Suprapubic skin (tissue), 4 donors: ENCODE data around the gene CDH4. TPM values are rescaled to one million over a fixed set of nuclear protein-coding genes. Genes with fewer than 3 reads are reported as not detected.

Source experiments
- DNase-seq, 2 donors: peaks; one replicate each; pipeline ENCODE4 v3.0.0-alpha.2; 2019; ENCODE audit warnings: low spot score in 2 of 2
- H3K27ac ChIP-seq: fragments of 200-600 bp; sonication (generic); one replicate; pipeline ENCODE4 v1.5.1; 2019
- H3K27me3 ChIP-seq: fragments of 200-600 bp; sonication (generic); one replicate; pipeline ENCODE4 v1.5.1; 2019
- H3K36me3 ChIP-seq: fragments of 200-600 bp; sonication (generic); one replicate; pipeline ENCODE4 v1.5.1; 2019
- H3K4me1 ChIP-seq: fragments of 200-600 bp; sonication (generic); one replicate; pipeline ENCODE4 v1.5.1; 2019
- H3K4me3 ChIP-seq: fragments of 200-600 bp; sonication (generic); one replicate; pipeline ENCODE4 v1.5.1; 2019; ENCODE audit warnings: mild to moderate bottlenecking
- H3K9me3 ChIP-seq: fragments of 200-600 bp; sonication (generic); one replicate; pipeline ENCODE4 v1.5.1; 2019
- EP300 ChIP-seq: sonication (generic); formaldehyde crosslinking; IDR thresholded peaks from one replicate; pipeline ENCODE4 v1.6.1; 2017; ENCODE audit warnings: antibody characterized with exemption
- POLR2A ChIP-seq, 2 donors: fragments of 450-650 bp; IDR thresholded peaks; one replicate each; pipeline ENCODE4 v1.6.1; 2017; ENCODE audit warnings: antibody characterized with exemption in 2 of 2, mild to moderate bottlenecking in 2 of 2, moderate library complexity in 2 of 2
- POLR2AphosphoS5 ChIP-seq, 3 donors: sonication (generic); formaldehyde crosslinking; IDR thresholded peaks; one replicate each; pipeline ENCODE4 v1.6.1; 2017; ENCODE audit warnings: antibody characterized with exemption in 3 of 3
- WGBS: methylation state at CpG from one replicate; pipeline ENCODE4 v1.1.5; 2018; 5-methylcytosine and 5-hydroxymethylcytosine counted together
- total RNA-seq, 4 donors: library from RNA; depleted of rRNA; stranded (reverse); fragments of >200 nt; gene quantifications; one replicate each; pipeline ENCODE4 v1.1.0, GENCODE V29; 2016
- TF ChIP-seq, protein P1 (sequence below), 2 donors: fragments of 200-600 bp in 1 of 2; fragments of 450-650 bp in 1 of 2; sonication (generic) in 1 of 2; IDR thresholded peaks; one replicate each; pipeline ENCODE4 v1.5.1; 2016 to 2019; ENCODE audit warnings: antibody characterized with exemption in 2 of 2, mild to moderate bottlenecking in 1 of 2, moderate library complexity in 1 of 2

The CDH4 gene
- total RNA-seq, 4 donors from 2014 or later: 0.91 to 5.9 (median 2.6) TPM

DNA sequence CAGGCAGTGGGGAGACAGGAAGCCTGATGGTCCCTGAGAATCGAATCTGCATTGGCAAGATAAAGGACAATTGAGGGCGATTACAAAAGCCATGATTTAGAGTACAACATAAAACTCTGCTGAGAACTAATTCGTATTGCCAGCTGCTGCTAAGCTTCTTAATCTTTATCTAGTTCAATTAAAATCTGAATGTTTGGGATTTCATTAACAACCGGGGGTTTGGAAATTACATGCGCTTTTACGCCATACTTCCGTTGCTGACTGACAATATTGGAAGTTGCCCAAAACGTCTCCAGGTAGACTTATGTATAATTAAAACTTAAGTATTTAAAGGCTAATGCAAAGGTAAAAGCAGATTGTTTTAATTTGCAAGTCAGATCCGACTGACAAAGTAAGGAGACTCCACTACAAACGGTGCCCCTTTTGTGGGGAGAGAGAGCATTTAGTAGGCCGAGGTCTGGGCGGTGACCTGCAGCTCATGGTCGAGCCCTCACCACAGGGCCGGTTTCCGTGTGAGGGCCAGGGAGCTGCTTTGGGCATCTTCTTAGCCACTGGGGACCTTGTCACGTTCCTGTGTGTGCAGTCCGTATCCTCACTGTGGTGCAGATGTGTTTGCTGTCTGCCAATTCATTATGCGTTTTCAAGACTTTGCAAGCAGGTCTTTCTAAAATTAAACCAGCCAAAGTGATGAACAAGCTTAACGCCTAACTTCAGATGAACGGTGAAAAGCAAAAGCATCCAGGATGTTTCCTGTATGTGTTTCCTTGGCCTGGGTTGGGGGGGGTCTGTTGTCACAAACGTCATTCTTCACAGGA lies 49.9 kb downstream of the CDH4 start:
- DNase-seq: no peak
- Histone ChIP-seq H3K9me3 (no peaks in the 10 kb centered on the region), H3K36me3 (no peaks in the 10 kb centered on the region), H3K4me1 (peaks cover 4% of the 10 kb centered on the region), H3K27ac (no peak overlapping the region), H3K4me3 (no peak overlapping the region), H3K27me3 (peaks cover 13% of the 10 kb centered on the region)
- WGBS: 77% methylated on average over 21 of the region's 21 CpGs
- TF ChIP-seq EP300 (no peak), POLR2AphosphoS5 (IDR thresholded peaks at IDR 0.05) (no peak)
- TF ChIP-seq, protein P1, sequence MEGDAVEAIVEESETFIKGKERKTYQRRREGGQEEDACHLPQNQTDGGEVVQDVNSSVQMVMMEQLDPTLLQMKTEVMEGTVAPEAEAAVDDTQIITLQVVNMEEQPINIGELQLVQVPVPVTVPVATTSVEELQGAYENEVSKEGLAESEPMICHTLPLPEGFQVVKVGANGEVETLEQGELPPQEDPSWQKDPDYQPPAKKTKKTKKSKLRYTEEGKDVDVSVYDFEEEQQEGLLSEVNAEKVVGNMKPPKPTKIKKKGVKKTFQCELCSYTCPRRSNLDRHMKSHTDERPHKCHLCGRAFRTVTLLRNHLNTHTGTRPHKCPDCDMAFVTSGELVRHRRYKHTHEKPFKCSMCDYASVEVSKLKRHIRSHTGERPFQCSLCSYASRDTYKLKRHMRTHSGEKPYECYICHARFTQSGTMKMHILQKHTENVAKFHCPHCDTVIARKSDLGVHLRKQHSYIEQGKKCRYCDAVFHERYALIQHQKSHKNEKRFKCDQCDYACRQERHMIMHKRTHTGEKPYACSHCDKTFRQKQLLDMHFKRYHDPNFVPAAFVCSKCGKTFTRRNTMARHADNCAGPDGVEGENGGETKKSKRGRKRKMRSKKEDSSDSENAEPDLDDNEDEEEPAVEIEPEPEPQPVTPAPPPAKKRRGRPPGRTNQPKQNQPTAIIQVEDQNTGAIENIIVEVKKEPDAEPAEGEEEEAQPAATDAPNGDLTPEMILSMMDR (IDR thresholded peaks at IDR 0.05): no peak

DNA sequence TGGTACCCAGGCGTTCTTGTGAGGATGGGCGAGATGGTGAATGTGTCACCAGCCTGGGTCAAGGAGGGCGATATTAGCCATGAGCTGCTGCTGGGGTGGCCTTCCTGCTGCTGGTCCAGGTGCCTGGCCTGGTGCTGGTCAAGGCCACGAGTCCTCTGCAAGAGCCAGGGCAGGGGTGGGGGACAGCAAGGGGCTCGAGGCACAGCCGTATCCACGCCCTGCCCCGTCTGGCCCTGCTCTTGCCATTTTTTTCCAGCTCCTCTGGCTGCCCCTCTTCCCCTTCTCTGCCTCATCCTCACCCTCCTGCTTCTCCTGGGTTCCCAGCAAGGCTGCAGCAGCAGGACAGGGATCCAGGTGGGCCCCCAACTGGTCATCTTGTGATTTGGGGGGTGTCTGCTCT lies 51.2 kb downstream of the CDH4 start:
- H3K36me3 ChIP-seq: no peaks in the 10 kb centered on the region
- peaks cover 17% of the 10 kb centered on the region for H3K27me3 ChIP-seq
- no peaks in the 10 kb centered on the region for H3K9me3 ChIP-seq
- H3K4me1 ChIP-seq: peaks cover 4% of the 10 kb centered on the region
- TF ChIP-seq EP300: no peak
- H3K27ac ChIP-seq: no peak overlapping the region
- 97% methylated on average over 8 of the region's 8 CpGs for WGBS
- no peak for DNase-seq
- H3K4me3 ChIP-seq: no peak overlapping the region

GRCh38 chr20:61303675-61304074 lies 51.6 kb downstream of the CDH4 start:
- H3K9me3 ChIP-seq: no peaks in the 10 kb centered on the region
- no peak overlapping the region for H3K4me3 ChIP-seq
- H3K27me3 ChIP-seq: peaks cover 21% of the 10 kb centered on the region
- H3K27ac ChIP-seq: no peak overlapping the region
- TF ChIP-seq EP300: no peak
- no peak for TF ChIP-seq POLR2AphosphoS5 (IDR thresholded peaks at IDR 0.05)
- TF ChIP-seq POLR2A (IDR thresholded peaks at IDR 0.05): no peak
- TF ChIP-seq, protein P1 (IDR thresholded peaks at IDR 0.05): no peak
- H3K36me3 ChIP-seq: no peaks in the 10 kb centered on the region
- DNase-seq: no peak
- WGBS: 76% methylated on average over 12 of the region's 12 CpGs
- H3K4me1 ChIP-seq: peaks cover 4% of the 10 kb centered on the region

- WGBS: 91% methylated on average over 8 of the region's 8 CpGs
- H3K27ac ChIP-seq: no peak overlapping the region
- peaks cover 19% of the 10 kb centered on the region for H3K27me3 ChIP-seq
- H3K4me3 ChIP-seq: no peak overlapping the region
- TF ChIP-seq, protein P1 (IDR thresholded peaks at IDR 0.05): no peak
- TF ChIP-seq POLR2AphosphoS5 (IDR thresholded peaks at IDR 0.05) (no peak), EP300 (no peak), POLR2A (IDR thresholded peaks at IDR 0.05) (no peak)
- peaks cover 4% of the 10 kb centered on the region for H3K4me1 ChIP-seq
- H3K9me3 ChIP-seq: no peaks in the 10 kb centered on the region
- no peaks in the 10 kb centered on the region for H3K36me3 ChIP-seq
- no peak for DNase-seq
These were observed 52.7 kb downstream of the CDH4 start for GRCh38 chr20:61304750-61305149.

DNA sequence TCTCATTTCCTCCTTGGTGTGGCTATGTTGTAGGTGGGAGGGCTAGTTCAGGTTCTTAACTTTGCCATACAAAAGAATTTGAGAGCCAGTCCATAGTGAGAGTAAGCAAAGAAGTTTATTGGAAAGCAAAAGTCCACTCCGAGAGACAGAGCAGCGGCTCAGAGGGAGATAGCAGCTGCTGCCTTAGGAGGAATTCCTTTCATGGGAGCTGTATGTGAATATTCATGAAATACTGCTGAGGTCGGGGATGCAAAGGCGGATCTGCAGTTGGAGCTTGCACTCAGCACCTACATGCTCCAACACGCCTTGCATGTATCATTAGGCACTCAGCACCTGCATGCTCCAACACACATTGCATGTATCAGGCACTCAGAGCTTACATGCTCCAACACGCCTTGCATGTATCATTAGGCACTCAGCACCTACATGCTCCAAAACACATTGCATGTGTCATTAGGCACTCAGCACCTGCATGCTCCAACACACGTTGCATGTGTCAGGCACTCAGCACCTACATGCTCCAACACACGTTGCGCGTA lies 54.9 kb downstream of the CDH4 start:
- Histone ChIP-seq H3K4me3 (no peak overlapping the region), H3K27me3 (peaks cover 8% of the 10 kb centered on the region), H3K36me3 (no peaks in the 10 kb centered on the region), H3K27ac (no peak overlapping the region), H3K9me3 (no peaks in the 10 kb centered on the region), H3K4me1 (peaks cover 7% of the 10 kb centered on the region)
- WGBS: 59% methylated on average over 10 of the region's 10 CpGs
- DNase-seq: no peak
- no peak for TF ChIP-seq POLR2AphosphoS5 (IDR thresholded peaks at IDR 0.05)
- no peak for TF ChIP-seq POLR2A (IDR thresholded peaks at IDR 0.05)
- TF ChIP-seq, protein P1 (IDR thresholded peaks at IDR 0.05): no peak
- TF ChIP-seq EP300: no peak
